Left ventricle myocardium superior (tissue), 1 donor: Measurements from ENCODE around the gene TBC1D22B. TPM values are rescaled to one million over a fixed set of nuclear protein-coding genes. Genes with fewer than 3 reads are reported as not detected.
"Not testable (repeated sequence)": the region's sequence is repeated elsewhere in the genome, so short reads cannot be mapped to it uniquely, and the experiment has no call there.

Experiments
- ATAC-seq: fragments of 200-7000 bp; cut with Tn5 transposase; one replicate; pipeline ENCODE4 v1.9.1; 2020; ENCODE audit warnings: mild to moderate bottlenecking, moderate library complexity
- DNase-seq: peaks from one replicate; pipeline ENCODE4 v3.0.0-alpha.2; 2020
- intact Hi-C: fragments of 100-400 bp; cut with micrococcal nuclease; formaldehyde crosslinking; loops from one replicate; pipeline ENCODE4 v1.11.0; 2022
- total RNA-seq: library from RNA; stranded (reverse); fragmentation: NEBNext Ultra II Directional; extraction: Animal tissue kit (Norgen Biotek cat#: 25700); gene quantifications from one replicate; pipeline ENCODE4 v1.2.1, GENCODE V29; 2021
- donor health status: DM: no; HTN: yes; CAD: no; lungs with severe emphysema.

TBC1D22B gene
- total RNA-seq, 1 donor from 2014 or later = 6.3 TPM

GRCh38 chr6:37314487-37315156, 57.0 kb downstream of the TBC1D22B start:
- intact Hi-C loops = no loop called here
- peak; percentile 66 for ATAC-seq
- peak; percentile 41 for DNase-seq

- ATAC-seq (no peak), DNase-seq (no peak)
- intact Hi-C loops = no loop called here
These were observed 57.6 kb downstream of the TBC1D22B start for GRCh38 chr6:37315157-37315515.

- ATAC-seq (no peak), DNase-seq (no peak)
- intact Hi-C loops = no loop called here
These were observed 58.5 kb downstream of the TBC1D22B start for GRCh38 chr6:37316071-37316470.

- DNase-seq (no peak), ATAC-seq (no peak)
- intact Hi-C loops = no loop called here
These were observed 59.9 kb downstream of the TBC1D22B start for GRCh38 chr6:37317312-37318038.

- peak; percentile 29 for ATAC-seq
- no peak for DNase-seq
- intact Hi-C loops = no loop called here
These were observed 61.6 kb downstream of the TBC1D22B start for GRCh38 chr6:37319156-37319555.

DNA sequence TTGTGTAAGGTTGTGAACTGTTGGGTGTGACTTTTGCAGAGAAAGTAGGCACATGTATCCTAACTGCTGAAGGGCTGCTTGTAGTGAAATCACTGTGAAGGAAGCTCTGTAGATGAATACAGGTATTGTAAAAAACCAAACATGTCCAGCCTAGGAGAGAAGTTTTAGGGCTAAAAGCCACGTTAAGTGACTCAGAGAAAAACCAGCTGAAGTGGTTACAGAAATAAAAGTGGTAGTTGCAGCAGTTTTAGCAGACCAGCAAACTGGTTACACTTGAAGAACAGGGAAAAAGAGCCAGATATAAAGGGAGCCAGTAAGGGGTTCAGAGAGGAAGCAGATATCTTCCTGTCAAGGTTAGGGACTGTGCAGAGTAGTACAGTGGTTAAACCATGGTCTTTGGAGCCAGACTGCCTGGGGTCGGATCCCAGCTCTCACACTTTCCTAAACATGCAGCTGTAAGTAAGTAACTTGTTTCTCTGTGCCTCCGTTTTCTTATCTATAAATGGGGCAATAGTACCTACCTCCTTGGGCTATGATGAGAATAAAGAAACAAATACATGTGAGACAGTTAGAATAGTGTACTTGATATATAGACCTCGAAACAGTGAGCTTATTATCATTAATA, 62.4 kb downstream of the TBC1D22B start:
- intact Hi-C loops = loop anchor here (10.0 kb wide), 1 partner anchor 375 kb away; the partner anchor contains the start of gene MDGA1
- DNase-seq = no peak
- ATAC-seq = no peak

DNA sequence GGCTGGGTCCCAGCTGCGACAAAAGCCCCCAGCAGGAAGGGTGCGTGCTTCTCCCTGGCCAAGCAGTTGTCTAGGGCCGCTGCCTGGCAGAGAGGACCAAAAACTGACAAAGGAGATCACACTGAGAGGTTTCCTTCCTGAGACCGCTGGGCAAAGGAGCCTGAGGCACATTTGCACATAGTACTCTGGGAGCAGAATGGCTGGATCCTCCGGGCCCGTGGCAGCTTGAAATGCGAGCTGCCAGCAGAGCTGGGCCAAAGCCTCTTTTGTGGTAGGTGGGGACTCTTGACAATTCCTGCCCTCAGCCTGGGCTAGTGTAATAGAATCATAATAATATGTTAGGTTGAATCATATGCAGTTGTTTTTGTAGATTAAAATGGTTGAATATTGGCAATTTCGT, 63.1 kb downstream of the TBC1D22B start:
- intact Hi-C loops = loop anchor here (10.0 kb wide), 1 partner anchor 374 kb away; the partner anchor contains the start of gene MDGA1
- ATAC-seq = peak; percentile 19
- no peak for DNase-seq

DNA sequence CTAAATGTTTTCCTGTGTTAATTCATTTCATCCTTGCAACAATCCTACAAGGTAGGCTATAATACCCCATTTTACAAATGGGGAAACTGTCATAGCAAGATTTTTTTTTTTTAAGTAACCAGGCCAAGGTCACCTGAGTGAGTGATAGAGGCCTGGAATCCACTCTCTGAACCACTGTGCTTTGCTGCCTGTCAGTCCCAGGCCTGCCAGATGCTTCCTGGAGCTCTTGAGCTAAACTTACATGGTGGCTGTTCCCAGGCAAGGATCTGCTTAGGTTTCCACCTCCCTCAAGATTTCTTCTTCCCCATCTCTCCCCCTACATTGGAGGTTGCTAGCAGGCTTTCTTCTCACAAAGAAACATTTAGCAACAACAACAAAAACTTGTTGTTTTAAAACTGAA, 63.5 kb downstream of the TBC1D22B start:
- ATAC-seq = peak; percentile 66
- DNase-seq = no peak
- intact Hi-C loops = loop anchor here (10.0 kb wide), 1 partner anchor 374 kb away; the partner anchor contains the start of gene MDGA1

- ATAC-seq (no peak), DNase-seq (no peak)
- intact Hi-C loops = loop anchor here (10.0 kb wide), 1 partner anchor 373 kb away; the partner anchor contains the start of gene MDGA1
These were observed 64.2 kb downstream of the TBC1D22B start for GRCh38 chr6:37321516-37322415.

GRCh38 chr6:37323580-37323979, 66.0 kb downstream of the TBC1D22B start:
- ATAC-seq (peak; percentile 17), DNase-seq (no peak)
- intact Hi-C loops = loop anchor here (10.0 kb wide), 1 partner anchor 371 kb away; the partner anchor contains the start of gene MDGA1

DNA sequence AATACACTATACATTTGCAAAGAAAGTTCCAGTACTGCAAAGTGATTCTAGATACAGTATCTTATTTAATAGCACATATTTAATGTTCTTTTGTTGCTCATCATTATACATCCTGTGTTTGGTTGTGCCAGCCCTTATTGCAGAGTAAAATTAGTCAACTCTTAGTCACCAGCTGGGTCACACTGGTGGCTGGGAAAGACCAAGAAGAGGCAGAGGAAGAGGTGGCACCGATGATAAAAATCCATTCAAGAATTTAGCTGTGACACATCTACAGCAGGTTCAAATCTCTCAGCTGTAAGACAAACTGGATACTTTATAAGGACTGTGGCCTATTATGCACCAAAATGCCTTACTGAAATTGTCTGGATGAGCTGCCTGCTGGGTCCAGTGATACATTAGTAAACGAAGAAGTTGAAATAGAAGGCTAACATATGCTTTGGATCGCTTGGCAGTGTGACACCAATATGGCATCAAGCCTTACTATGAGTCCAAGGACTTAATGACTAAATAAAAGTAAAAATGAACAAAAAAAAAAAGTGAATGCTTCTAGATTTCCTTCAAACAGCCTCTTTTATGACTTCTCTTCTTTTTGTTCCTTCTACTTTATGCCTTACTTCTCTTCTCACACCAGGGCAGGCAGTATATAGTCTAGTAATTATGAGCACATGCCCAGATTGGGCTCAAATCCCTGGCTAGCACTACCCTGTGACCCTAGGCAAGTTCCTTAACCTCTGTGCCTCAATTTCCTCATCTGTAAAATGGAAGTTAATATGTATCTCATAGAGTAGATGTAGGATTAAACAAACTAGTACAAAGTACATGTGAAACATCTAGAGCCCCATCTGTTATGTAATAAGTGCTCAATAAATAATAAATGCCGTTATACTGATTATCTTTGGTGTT, 66.8 kb downstream of the TBC1D22B start:
- ATAC-seq (no peak), DNase-seq (no peak)
- intact Hi-C loops = loop anchor here (10.0 kb wide), 1 partner anchor 370 kb away; the partner anchor contains the start of gene MDGA1

- ATAC-seq, intact Hi-C loops, DNase-seq: not testable (repeated sequence)
These were observed 72.8 kb downstream of the TBC1D22B start for GRCh38 chr6:37330345-37330744.

DNA sequence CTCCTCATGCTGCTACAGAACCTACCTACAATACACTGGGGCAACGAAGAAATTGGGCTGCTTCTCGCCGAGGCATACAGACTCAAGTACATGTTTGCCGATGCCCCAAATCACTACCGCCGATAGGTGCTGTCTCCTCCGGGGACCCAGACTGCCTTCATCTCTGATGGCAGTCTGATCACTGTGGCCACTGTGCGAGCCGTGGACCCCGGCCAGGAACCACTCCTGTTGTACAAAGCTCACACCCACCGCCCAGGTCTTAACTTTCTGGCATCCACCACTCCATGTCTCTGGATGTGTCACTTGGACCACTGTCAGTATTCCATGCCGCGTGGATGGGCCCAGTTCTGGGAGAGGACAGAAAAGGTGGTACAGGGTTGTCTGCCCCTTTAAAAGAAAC, 73.5 kb downstream of the TBC1D22B start:
- no peak for DNase-seq
- no peak for ATAC-seq
- intact Hi-C loops = no loop called here

DNA sequence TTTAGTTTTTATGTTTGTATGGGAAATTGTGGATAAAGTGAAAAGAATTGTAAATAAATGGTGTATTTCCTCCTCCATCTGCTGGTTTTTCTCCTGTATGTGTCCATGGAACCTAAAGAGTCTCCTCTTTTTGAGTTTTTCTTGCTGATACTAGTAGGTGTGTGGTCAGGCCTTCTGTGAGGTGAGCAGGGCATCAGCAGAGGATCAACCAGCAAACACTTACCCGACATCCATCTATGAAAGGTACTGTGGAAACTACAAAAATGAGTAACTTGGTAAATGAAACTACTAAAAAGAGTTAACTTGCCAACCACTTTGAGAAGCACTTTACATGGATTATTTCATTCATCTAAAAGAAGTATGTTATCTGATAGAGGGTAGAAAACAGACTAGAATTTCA, 75.3 kb downstream of the TBC1D22B start:
- no peak for ATAC-seq
- no peak for DNase-seq
- intact Hi-C loops = no loop called here

- peak; percentile 17 for ATAC-seq
These were observed 76.5 kb downstream of the TBC1D22B start for GRCh38 chr6:37334047-37334446.

DNA sequence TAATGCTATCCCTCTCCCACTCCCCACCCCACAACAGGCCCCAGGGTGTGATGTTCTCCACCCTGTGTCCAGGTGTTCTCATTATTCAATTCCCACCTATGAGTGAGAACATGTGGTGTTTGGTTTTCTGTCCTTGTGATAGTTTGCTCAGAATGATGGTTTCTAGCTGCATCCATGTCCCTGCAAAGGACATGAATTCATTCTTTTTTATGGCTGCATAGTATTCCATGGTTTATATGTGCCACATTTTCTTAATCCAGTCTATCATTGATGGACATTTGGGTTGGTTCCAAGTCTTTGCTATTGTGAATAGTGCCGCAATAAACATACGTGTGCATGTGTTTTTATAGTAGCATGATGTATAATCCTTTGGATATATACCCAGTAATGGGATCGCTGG, 80.7 kb downstream of the TBC1D22B start:
- ATAC-seq, intact Hi-C loops, DNase-seq: not testable (repeated sequence)

More at GRCh38 chr6:37334047-37334446, 76.5 kb downstream of the TBC1D22B start:
- no peak for DNase-seq
- intact Hi-C loops = no loop called here

GRCh38 chr6:37338745-37339255, 81.2 kb downstream of the TBC1D22B start:
- no peak for DNase-seq
- ATAC-seq = no peak
- intact Hi-C loops = no loop called here
